NCI-H1930 (cell line): ENCODE data around the gene TOGARAM2.

ENCODE experiments used
- DNase-seq, 2 experiments: peaks; one replicate each; lab custom pipeline; 2025; lab: John Stamatoyannopoulos, UW

TOGARAM2 gene

GRCh38 chr2:28997847-28998735 is 17.0 kb downstream of the TOGARAM2 start:
- DNase-seq = no peak

- no peak for DNase-seq
Observed at GRCh38 chr2:29000481-29000880, 19.4 kb downstream of the TOGARAM2 start.

- DNase-seq = no peak
Observed at GRCh38 chr2:29000956-29001355, 19.9 kb downstream of the TOGARAM2 start.

GRCh38 chr2:29001806-29002205 is 20.7 kb downstream of the TOGARAM2 start:
- no peak for DNase-seq

- no peak for DNase-seq
Observed at GRCh38 chr2:29004755-29005154, 23.7 kb downstream of the TOGARAM2 start.

- DNase-seq = no peak
Observed at GRCh38 chr2:29005331-29005730, 24.2 kb downstream of the TOGARAM2 start.

GRCh38 chr2:29006092-29006979 is 25.2 kb downstream of the TOGARAM2 start:
- no peak for DNase-seq

- no peak for DNase-seq
Observed at GRCh38 chr2:29006980-29007301, 25.8 kb downstream of the TOGARAM2 start.

- no peak for DNase-seq
Observed at GRCh38 chr2:29009270-29009669, 28.2 kb downstream of the TOGARAM2 start.

GRCh38 chr2:29009711-29010677 is 28.9 kb downstream of the TOGARAM2 start:
- DNase-seq = no peak

- DNase-seq = no peak
Observed at GRCh38 chr2:29010946-29011345, 29.8 kb downstream of the TOGARAM2 start.

- no peak for DNase-seq
Observed at GRCh38 chr2:29011418-29012060, 30.4 kb downstream of the TOGARAM2 start.

GRCh38 chr2:29012211-29012681 is 31.1 kb downstream of the TOGARAM2 start:
- DNase-seq = no peak

GRCh38 chr2:29013057-29013780 is 32.1 kb downstream of the TOGARAM2 start:
- no peak for DNase-seq

- DNase-seq = no peak
Observed at GRCh38 chr2:29014331-29014730, 33.2 kb downstream of the TOGARAM2 start.

GRCh38 chr2:29014811-29015421 is 33.8 kb downstream of the TOGARAM2 start:
- DNase-seq = no peak

GRCh38 chr2:29015701-29016470 is 34.8 kb downstream of the TOGARAM2 start:
- no peak for DNase-seq

- DNase-seq = no peak
Observed at GRCh38 chr2:29016504-29016903, 35.4 kb downstream of the TOGARAM2 start.

- no peak for DNase-seq
Observed at GRCh38 chr2:29017716-29018435, 36.8 kb downstream of the TOGARAM2 start.
